Measurements from ENCODE around the gene CYP24A1.
A peak's percentile ranks its signal among the peaks of the same experiment; 100 is the strongest.

DNA sequence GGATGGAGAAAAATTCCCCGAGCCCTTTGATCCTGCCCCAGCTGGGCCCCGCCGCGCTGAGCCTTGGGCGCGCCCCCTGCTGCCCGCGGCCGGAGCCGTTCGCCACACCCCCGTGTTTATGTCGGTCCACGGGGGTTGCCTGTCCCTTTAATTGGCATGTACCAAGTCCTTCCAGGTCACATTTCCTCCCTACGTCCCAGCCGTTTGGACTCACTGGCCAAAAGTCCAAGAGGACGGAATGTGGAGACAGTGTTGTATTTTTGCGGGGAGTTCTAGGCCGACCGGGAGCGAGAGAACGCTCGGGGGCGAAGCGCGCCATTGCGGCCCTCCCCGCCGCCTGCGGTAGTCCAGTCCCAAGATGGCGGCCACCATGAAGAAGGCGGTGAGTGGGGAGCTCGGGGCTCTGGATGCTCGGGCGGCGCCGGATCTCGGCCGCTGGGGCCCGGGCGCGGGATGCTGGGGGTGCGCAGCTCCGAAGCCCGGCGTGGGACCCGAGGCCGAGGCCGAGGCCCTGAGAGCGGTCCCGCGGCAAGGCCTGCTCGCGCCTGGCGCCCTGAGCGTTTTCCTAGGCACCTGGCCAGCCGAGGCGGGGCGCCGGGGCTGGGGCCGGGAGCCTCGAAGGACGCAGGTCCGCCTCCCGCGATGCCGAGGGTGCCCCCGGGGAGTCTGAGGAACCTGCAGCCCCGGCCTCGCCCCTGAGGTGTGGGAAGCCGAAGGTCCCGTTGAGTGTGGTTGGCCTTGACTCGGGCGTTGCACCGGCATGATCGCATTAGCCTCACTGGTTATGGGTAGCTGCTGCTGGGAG, 34.2 kb upstream of the CYP24A1 start, which contains the start of gene PFDN4:
- no peak for TF ChIP-seq POLR2AphosphoS5 (IDR thresholded peaks at IDR 0.05; ENCODE audit: low read depth, low read length)
- TF ChIP-seq POLR2A (IDR thresholded peaks at IDR 0.05; ENCODE audit: low read depth, low read length), result peak; percentile 68; the same call in 1 of the 2 replicates
- TF ChIP-seq TAF1 (IDR thresholded peaks at IDR 0.05; ENCODE audit: borderline replicate concordance, low read depth, low read length), result peak; percentile 68

All from GM12892 (cell line).